ENCODE results near the gene MAP3K3. TPM values are rescaled to one million over a fixed set of nuclear protein-coding genes. Genes with fewer than 3 reads are reported as not detected.

Gene MAP3K3
- total RNA-seq, 1 donor, result 51.0 TPM

GRCh38 chr17:63635787-63636186 is 13.6 kb downstream of the MAP3K3 start:
- no peaks in the 10 kb centered on the region for H3K4me1 ChIP-seq (ENCODE audit: insufficient read depth, low read length)
- no peak for DNase-seq (ENCODE audit: insufficient read length, low spot score, missing footprints)
- no peak overlapping the region for H3K4me3 ChIP-seq (ENCODE audit: insufficient read depth, low read length)
- H3K9me3 ChIP-seq (ENCODE audit: low read depth, low read length), result no peaks in the 10 kb centered on the region
- peaks cover 31% of the 10 kb centered on the region for H3K36me3 ChIP-seq (ENCODE audit: insufficient read depth, low read length)
- no peak overlapping the region for H3K4me2 ChIP-seq (ENCODE audit: insufficient read depth, low read length)
- no peak overlapping the region for H2AFZ ChIP-seq (ENCODE audit: low read length)
- no peaks in the 10 kb centered on the region for H4K20me1 ChIP-seq (ENCODE audit: insufficient read depth, low read length)
- TF ChIP-seq CTCF (IDR thresholded peaks at IDR 0.05; ENCODE audit: extremely low read depth, low read depth, low read length), result no peak
- H3K27me3 ChIP-seq (ENCODE audit: insufficient read depth, low read length), result no peaks in the 10 kb centered on the region
- no peak overlapping the region for H3K27ac ChIP-seq (ENCODE audit: low read depth, low read length)
- H3K79me2 ChIP-seq (ENCODE audit: insufficient read depth, low read length), result peaks cover 15% of the 10 kb centered on the region

DNA sequence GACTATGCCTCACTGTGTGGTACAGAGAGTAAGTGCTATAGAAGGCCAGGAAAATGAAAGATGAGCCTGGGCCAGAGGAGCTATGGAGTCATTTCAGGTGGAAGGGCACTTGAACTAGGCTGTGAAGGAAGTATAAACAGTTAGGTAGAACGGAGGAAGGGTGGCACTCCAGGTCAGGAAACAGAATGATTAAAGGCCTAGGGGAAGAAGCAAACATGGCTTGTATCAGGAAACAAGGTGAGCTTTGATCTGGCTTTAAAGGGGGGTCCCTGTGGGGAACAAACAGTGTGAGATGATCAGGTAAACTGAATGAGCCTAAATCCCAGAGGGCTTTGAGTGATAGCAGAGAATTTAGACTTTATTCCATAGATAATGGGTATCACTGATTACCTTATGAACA is 16.9 kb downstream of the MAP3K3 start:
- TF ChIP-seq CTCF (IDR thresholded peaks at IDR 0.05; ENCODE audit: extremely low read depth, low read depth, low read length), result no peak
- Histone ChIP-seq H3K36me3 (ENCODE audit: insufficient read depth, low read length) (peaks cover 24% of the 10 kb centered on the region), H3K27ac (ENCODE audit: low read depth, low read length) (no peak overlapping the region), H3K79me2 (ENCODE audit: insufficient read depth, low read length) (no peaks in the 10 kb centered on the region), H3K4me3 (ENCODE audit: insufficient read depth, low read length) (no peak overlapping the region), H2AFZ (ENCODE audit: low read length) (no peak overlapping the region), H3K4me2 (ENCODE audit: insufficient read depth, low read length) (no peak overlapping the region), H3K9me3 (ENCODE audit: low read depth, low read length) (no peaks in the 10 kb centered on the region), H3K27me3 (ENCODE audit: insufficient read depth, low read length) (no peaks in the 10 kb centered on the region), H3K4me1 (ENCODE audit: insufficient read depth, low read length) (no peaks in the 10 kb centered on the region), H4K20me1 (ENCODE audit: insufficient read depth, low read length) (no peaks in the 10 kb centered on the region)
- no peak for DNase-seq (ENCODE audit: insufficient read length, low spot score, missing footprints)

DNA sequence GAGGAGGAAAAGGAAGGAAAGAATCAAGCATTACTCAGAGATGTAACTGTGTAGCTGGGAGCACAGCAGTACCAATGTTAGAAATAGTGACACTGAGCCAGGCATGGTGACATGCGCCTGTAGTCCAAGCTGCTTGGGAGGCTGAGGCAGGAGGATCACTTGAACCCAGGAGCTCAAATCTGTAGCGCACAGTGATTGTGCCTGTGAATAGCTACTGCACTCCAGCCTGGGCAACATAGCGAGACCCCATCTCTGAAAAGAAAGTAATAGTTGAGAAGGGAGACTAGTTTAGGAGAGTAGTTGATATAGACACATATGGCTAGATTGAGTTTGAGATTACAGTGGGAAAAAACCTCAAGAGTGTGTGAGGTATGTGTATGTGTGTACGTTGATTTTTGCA is 17.8 kb downstream of the MAP3K3 start:
- no peaks in the 10 kb centered on the region for H4K20me1 ChIP-seq (ENCODE audit: insufficient read depth, low read length)
- H3K4me3 ChIP-seq (ENCODE audit: insufficient read depth, low read length), result no peak overlapping the region
- no peak for DNase-seq (ENCODE audit: insufficient read length, low spot score, missing footprints)
- no peak overlapping the region for H2AFZ ChIP-seq (ENCODE audit: low read length)
- no peaks in the 10 kb centered on the region for H3K4me1 ChIP-seq (ENCODE audit: insufficient read depth, low read length)
- H3K36me3 ChIP-seq (ENCODE audit: insufficient read depth, low read length), result peaks cover 18% of the 10 kb centered on the region
- no peaks in the 10 kb centered on the region for H3K27me3 ChIP-seq (ENCODE audit: insufficient read depth, low read length)
- H3K4me2 ChIP-seq (ENCODE audit: insufficient read depth, low read length), result no peak overlapping the region
- no peak overlapping the region for H3K27ac ChIP-seq (ENCODE audit: low read depth, low read length)
- H3K79me2 ChIP-seq (ENCODE audit: insufficient read depth, low read length), result no peaks in the 10 kb centered on the region
- no peak for TF ChIP-seq CTCF (IDR thresholded peaks at IDR 0.05; ENCODE audit: extremely low read depth, low read depth, low read length)
- no peaks in the 10 kb centered on the region for H3K9me3 ChIP-seq (ENCODE audit: low read depth, low read length)

DNA sequence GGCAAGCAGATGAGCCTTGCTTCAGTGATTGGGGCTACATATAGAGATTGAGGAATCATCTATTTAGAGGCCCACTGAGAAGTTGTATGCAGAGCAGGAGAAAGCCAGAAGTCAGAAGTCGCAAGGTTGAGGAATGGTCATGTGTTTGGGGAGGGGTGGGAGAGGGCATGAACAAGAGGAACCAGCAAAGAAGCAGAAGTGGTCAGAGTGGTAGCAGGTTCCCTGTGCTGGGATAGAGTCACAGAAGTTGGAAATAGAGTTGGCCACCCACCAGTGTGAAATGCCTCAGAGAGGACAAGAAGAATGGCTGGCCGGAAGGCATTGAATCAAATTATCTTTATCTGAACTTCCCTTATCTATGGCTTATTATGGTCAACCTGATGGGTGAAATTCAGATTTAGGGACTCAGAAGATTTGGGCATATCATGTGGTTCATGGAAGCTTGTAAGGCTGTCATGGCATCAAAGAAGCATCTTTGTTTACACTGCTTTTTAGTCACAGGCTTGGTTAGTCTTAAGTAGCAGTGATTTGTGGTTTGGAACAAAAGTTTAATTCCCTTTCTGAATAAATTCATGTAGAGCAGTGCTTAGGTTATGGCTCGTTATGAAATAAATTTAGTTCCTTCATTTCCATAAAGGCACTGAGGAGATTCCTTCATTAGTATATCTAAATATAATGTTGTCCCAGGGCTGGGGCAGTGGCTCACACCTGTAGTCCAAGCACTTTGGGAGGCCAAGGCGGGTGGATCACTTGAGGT is 19.7 kb downstream of the MAP3K3 start:
- TF ChIP-seq CTCF (IDR thresholded peaks at IDR 0.05; ENCODE audit: extremely low read depth, low read depth, low read length), result no peak
- no peak overlapping the region for H3K27ac ChIP-seq (ENCODE audit: low read depth, low read length)
- peaks cover 8% of the 10 kb centered on the region for H4K20me1 ChIP-seq (ENCODE audit: insufficient read depth, low read length)
- no peaks in the 10 kb centered on the region for H3K27me3 ChIP-seq (ENCODE audit: insufficient read depth, low read length)
- no peak overlapping the region for H3K4me3 ChIP-seq (ENCODE audit: insufficient read depth, low read length)
- DNase-seq (ENCODE audit: insufficient read length, low spot score, missing footprints), result no peak
- H3K36me3 ChIP-seq (ENCODE audit: insufficient read depth, low read length), result peaks cover 12% of the 10 kb centered on the region
- no peak overlapping the region for H3K4me2 ChIP-seq (ENCODE audit: insufficient read depth, low read length)
- H2AFZ ChIP-seq (ENCODE audit: low read length), result no peak overlapping the region
- H3K79me2 ChIP-seq (ENCODE audit: insufficient read depth, low read length), result no peaks in the 10 kb centered on the region
- no peaks in the 10 kb centered on the region for H3K9me3 ChIP-seq (ENCODE audit: low read depth, low read length)
- H3K4me1 ChIP-seq (ENCODE audit: insufficient read depth, low read length), result peaks cover under 1% of the 10 kb centered on the region
